ENCODE results near the gene BCL2L14. TPM values are rescaled to one million over a fixed set of nuclear protein-coding genes. Genes with fewer than 3 reads are reported as not detected.

Gene BCL2L14
- polyA plus RNA-seq, 1 of the 3 experiments (the other 2 are of a cell fraction): not detected

DNA sequence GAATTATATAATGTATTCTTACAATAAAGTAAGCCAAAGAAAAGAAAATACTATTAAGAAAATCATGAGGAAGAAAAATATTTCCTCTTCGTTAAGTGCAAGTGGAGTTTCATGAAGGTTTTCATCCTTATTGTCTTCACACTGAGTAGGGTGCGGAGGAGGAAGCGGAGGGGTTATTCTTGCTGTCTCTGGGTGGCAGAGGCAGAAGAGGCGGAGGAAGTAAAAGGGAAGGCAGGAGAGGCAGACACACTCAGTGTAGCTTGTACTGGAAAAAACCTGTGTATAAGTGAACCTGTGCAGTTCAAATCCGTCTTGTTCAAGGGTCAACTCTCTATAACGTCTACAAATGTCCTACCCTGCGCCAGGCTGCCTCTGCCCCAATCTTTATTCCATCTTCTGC lies 22.0 kb upstream of the BCL2L14 start:
- no peaks in the 10 kb centered on the region for H3K9me2 ChIP-seq
- 74% methylated on average over 7 of the region's 7 CpGs for WGBS (ENCODE audit: low lambda C conversion rate)
- no peak for TF ChIP-seq MEF2A (IDR thresholded peaks at IDR 0.05; ENCODE audit: borderline replicate concordance, low read depth)
- no peak for TF ChIP-seq YY1 (IDR thresholded peaks at IDR 0.05; ENCODE audit: low read depth)
- TF ChIP-seq IRF3 (IDR thresholded peaks at IDR 0.05; ENCODE audit: low read depth, low read length): no peak
- TF ChIP-seq GATA2 (CRISPR knock-in tag; IDR thresholded peaks at IDR 0.05): no peak
- no peak for TF ChIP-seq NRF1 (IDR thresholded peaks at IDR 0.05; ENCODE audit: low read depth, low read length)
- no peak for TF ChIP-seq TCF12 (IDR thresholded peaks at IDR 0.05)
- no peak for TF ChIP-seq TEAD4 (IDR thresholded peaks at IDR 0.05; ENCODE audit: borderline replicate concordance, insufficient read depth)
- no peak for TF ChIP-seq ZBTB33 (IDR thresholded peaks at IDR 0.05; ENCODE audit: borderline replicate concordance, low read depth)
- TF ChIP-seq FOSL2 (IDR thresholded peaks at IDR 0.05; ENCODE audit: borderline replicate concordance, low read depth): no peak
- TF ChIP-seq MAX (IDR thresholded peaks at IDR 0.05; ENCODE audit: low read depth): no peak
- TF ChIP-seq SIN3A (IDR thresholded peaks at IDR 0.05; ENCODE audit: borderline replicate concordance, low read depth, low read length): no peak
- no peak for TF ChIP-seq PBX3 (IDR thresholded peaks at IDR 0.05)
- no peak for TF ChIP-seq TAF1 (IDR thresholded peaks at IDR 0.05; ENCODE audit: borderline replicate concordance, low read depth, low read length)
- no peak for TF ChIP-seq RFX5 (IDR thresholded peaks at IDR 0.05; ENCODE audit: low read length)
- no peak for TF ChIP-seq FOXJ3 (CRISPR knock-in tag; IDR thresholded peaks at IDR 0.05)
- TF ChIP-seq GABPA (IDR thresholded peaks at IDR 0.05; ENCODE audit: low read depth): no peak
- H3K4me1 ChIP-seq (ENCODE audit: control insufficient read depth in 1 of 2, insufficient read depth in 2 of 2, low read depth in 1 of 2, low read length in 1 of 2): peaks cover 0 to 5% of the 10 kb centered on the region in 2 experiments; a peak in 1 of 4 replicates
- POLR2A ChIA-PET: no interaction called here
- H3K27ac ChIP-seq (ENCODE audit: low read depth in 2 of 2, low read length in 1 of 2): no peak overlapping the region
- H2AFZ ChIP-seq (ENCODE audit: low read depth): no peak overlapping the region
- no peaks in the 10 kb centered on the region for H3F3A ChIP-seq (replicated peaks; ENCODE audit: insufficient read depth)
- no peaks in the 10 kb centered on the region for H4K20me1 ChIP-seq (ENCODE audit: insufficient read depth)
- CTCF ChIA-PET: no interaction called here
- no peaks in the 10 kb centered on the region for H3K27me3 ChIP-seq (ENCODE audit: insufficient read depth)
- H3K9me3 ChIP-seq: no peaks in the 10 kb centered on the region
- H3K36me3 ChIP-seq (replicated peaks in 1 of 2; ENCODE audit: control insufficient read depth in 1 of 2, insufficient read depth in 2 of 2, low read length in 1 of 2): no peaks in the 10 kb centered on the region
- H3K4me2 ChIP-seq: no peak overlapping the region
- DNase-seq: no peak
- H3K9ac ChIP-seq: no peak overlapping the region
- H3K4me3 ChIP-seq (ENCODE audit: low read depth in 2 of 2, low read length in 1 of 2): no peak overlapping the region
- H3K79me2 ChIP-seq (ENCODE audit: insufficient read depth): no peaks in the 10 kb centered on the region
